ENCODE results near the gene METAP1D. TPM values are rescaled to one million over a fixed set of nuclear protein-coding genes. Genes with fewer than 3 reads are reported as not detected.
A peak's percentile ranks its signal among the peaks of the same experiment; 100 is the strongest.
"Not testable (repeated sequence)": the region's sequence is repeated elsewhere in the genome, so short reads cannot be mapped to it uniquely, and the experiment has no call there.

The METAP1D gene
- polyA plus RNA-seq, 4 donors, result 11.5 to 16.9 (median 13.1) TPM

DNA sequence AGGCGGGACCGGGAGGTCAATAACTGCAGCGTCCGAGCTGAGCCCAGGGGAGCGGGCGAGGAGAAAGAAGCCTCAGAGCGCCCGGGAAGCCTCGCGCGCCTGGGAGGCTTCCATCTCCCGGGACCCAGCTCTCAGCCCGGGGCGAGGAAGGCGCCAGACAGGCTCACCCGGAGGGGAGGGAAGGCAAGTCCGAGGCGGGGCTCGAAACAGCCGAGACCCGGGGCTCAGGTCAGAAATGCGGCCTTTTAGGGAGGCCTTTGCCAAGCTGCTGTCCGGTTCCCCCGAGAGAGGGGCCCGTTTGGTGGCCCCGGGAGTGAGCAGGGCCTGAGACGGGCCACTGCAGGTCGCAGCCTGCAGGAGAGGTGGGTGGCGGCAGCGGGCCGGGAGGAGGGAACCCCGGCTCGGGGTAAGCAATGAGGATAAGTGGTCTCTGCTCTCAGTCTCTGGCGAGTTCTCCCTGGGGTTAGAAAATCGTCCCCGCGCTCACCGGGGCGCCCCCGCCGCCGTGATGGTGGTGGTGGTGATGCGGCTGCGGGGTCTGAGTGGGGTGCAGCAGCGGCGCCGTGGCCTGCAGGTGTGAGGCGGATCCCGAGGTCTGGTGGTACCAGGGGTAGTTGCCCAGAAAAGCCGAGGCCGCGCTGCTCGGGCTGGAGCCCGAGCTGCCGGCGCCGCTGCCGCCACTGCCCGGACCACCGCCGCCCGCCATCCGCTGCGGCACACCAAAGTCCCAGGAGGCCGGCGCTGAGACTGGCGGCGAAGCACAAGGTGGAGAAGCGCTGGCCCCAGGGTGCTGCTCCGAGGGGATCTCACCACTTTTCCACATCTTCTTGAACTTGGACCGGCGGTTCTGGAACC, 100.6 kb downstream of the METAP1D start:
- no peak for DNase-seq (ENCODE audit: low read depth in 4 of 4, low spot score in 3 of 4)

- no peak for DNase-seq (ENCODE audit: low read depth in 4 of 4, low spot score in 3 of 4)
Observed at GRCh38 chr2:172100935-172101820, 101.4 kb downstream of the METAP1D start.

GRCh38 chr2:172101821-172102390, 102.2 kb downstream of the METAP1D start:
- no peak for DNase-seq (ENCODE audit: low read depth in 4 of 4, low spot score in 3 of 4)

- peak in 3 of 4 donors; percentile 75 to 78 (median 77) for DNase-seq (ENCODE audit: low read depth in 4 of 4, low spot score in 3 of 4)
Observed at GRCh38 chr2:172102391-172103359, 102.9 kb downstream of the METAP1D start, which contains the start of gene DLX2. Gene DLX2 (minus strand): TSS chr2:172102900. CDS start chr2:172102538, 362 bp downstream.

DNA sequence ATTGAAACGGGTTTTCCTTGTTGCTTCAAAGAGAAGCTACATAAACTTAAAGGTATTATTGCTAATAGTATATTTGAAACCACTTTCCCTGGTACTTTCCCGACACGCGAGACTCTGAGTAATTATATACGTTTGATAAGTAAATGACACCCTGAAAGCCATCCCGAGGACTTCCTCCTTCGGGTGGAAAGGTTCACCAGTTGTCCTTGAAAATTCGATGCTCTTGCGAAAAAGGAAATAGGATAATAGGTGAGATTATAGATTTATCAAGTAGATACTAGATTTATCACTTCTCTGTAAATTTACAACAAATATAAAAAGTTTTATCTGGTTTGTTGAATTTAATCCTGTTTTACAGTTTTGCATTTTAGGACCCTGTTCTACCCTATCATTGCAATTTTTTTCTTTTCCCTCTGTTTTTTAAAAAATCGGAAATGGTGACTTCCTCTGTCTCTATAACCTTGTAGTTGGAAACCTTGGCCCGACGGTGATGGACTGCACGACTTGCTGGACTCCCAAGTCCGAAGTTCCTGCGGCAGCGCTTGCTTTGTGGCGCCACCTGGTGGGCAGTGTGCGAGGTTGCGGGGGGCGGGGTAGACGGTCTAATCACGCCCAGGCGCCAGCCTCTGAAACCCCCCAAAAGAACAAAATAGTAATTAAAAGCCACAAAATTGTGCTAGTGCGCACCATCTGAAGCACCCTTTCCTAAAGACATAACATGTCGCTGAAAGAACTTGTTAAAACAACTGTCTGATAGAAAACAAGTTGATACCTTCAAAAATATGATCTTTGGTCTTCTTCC, 103.9 kb downstream of the METAP1D start:
- DNase-seq (ENCODE audit: low read depth in 4 of 4, low spot score in 3 of 4), result peak in 1 of 4 donors; percentile 63

GRCh38 chr2:172105471-172106107, 105.8 kb downstream of the METAP1D start:
- no peak for DNase-seq (ENCODE audit: low read depth in 4 of 4, low spot score in 3 of 4)

- DNase-seq (ENCODE audit: low read depth in 4 of 4, low spot score in 3 of 4), result no peak
Observed at GRCh38 chr2:172106108-172106961, 106.6 kb downstream of the METAP1D start.

GRCh38 chr2:172107690-172108586, 108.2 kb downstream of the METAP1D start:
- no peak for DNase-seq (ENCODE audit: low read depth in 4 of 4, low spot score in 3 of 4)

GRCh38 chr2:172108587-172108930, 108.8 kb downstream of the METAP1D start:
- DNase-seq (ENCODE audit: low read depth in 4 of 4, low spot score in 3 of 4), result no peak

- no peak for DNase-seq (ENCODE audit: low read depth in 4 of 4, low spot score in 3 of 4)
Observed at GRCh38 chr2:172109256-172109987, 109.7 kb downstream of the METAP1D start.

DNA sequence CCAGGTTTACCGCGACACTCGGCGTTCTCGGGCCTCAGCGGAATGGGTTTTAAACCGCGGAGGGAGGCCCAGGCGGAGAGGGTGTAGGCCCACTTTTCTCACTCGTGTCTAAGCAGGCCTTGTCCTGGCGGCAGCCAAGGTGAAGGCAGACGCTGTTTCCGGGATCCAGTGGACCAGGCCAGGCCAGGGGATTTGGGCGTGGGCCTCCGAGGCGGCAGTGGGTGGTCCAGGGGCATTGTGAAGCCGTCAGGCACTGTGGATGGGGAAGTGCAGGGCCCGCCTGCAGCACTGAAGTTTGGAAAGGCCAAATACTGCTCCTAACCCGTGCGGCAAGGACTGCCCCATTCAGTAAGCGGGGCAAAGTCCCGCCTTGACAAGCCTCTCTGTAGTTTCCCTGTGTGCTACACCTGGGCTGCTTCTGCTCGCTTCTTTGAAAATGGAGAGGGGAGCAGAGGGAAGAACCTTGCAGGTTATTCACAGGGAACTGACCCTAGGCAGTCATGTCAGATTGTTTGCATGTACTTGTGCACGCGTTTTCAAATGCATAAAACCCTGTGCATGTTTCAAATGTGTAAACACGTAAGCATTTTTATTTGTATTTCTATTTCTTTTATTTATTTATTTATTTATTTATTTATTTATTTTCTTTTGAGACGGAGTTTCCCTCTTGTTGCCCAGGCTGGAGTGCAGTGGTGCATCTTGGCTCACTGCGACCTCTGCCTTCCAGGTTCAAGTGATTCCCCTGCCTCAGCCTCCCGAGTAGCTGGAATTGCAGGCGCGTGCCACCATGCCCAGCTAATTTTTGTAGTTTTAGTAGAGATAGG, 110.4 kb downstream of the METAP1D start:
- no peak for DNase-seq (ENCODE audit: low read depth in 4 of 4, low spot score in 3 of 4)

GRCh38 chr2:172113617-172114016, 113.9 kb downstream of the METAP1D start:
- no peak for DNase-seq (ENCODE audit: low read depth in 4 of 4, low spot score in 3 of 4)

DNA sequence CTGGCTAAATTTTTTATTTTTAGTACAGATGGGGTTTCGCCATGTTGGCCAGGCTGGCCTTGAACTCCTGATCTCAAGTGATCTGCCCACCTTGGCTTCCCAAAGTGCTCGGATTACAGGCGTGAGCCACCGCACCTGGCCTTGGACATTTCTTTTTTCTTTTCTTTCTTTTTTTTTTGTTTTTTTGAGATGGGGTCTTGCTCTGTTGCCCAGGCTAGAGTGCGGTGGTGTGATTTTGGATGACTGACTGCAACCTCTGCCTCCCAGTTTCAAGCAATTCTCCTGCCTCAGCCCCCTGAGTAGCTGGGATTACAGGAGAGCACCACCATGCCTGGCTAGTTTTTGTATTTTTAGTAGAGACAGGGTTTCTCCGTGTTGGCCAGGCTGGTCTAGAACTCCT, 114.4 kb downstream of the METAP1D start:
- not testable (repeated sequence) for DNase-seq (ENCODE audit: low read depth in 4 of 4, low spot score in 3 of 4)

DNA sequence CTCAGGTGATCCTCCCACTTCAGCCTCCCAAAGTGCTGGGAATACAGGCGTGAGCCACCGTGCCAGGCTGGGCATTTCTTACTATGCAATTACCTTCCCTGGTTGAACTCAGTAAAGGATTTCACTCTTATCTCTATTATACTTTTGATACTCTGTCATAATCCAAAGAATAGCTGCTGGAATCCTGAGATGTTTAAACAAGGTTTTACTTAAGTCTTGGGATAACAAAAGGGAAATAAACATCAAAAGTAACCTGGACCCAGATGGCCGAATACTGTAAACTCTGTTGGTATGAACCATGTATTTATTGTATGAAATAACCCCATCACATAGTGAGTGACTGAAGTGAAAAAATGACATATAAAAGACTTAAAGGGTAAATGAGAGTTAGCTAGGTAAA, 114.8 kb downstream of the METAP1D start:
- no peak for DNase-seq (ENCODE audit: low read depth in 4 of 4, low spot score in 3 of 4)

DNA sequence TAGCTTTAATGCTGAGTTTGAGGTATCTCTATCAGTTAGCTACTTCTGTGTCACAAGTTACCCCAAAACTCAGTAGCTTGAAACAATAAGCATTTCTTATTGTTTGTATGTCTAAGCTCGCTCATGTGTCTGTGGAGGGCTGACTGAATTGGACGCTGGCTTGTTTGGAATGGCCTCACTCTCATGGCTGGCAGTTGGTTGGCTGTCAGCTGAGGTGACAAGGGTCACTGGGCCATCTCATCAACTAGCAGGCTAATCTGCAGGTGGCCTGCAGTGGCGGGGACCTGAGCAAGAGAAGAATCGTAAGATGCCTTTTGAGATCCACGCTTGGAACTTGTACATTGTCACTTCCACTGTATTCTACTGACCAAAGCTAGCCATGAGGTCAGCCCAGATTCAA, 116.4 kb downstream of the METAP1D start:
- no peak for DNase-seq (ENCODE audit: low read depth in 4 of 4, low spot score in 3 of 4)
